Nephron (organoid): ENCODE results near the gene MKX.

Experiments
- H3K27ac Mint-ChIP-seq, 3 experiments: 2 replicates each; pipeline ENCODE4 v1.8.0; 2020; ENCODE audit warnings: mixed read lengths in 3 of 3, mild to moderate bottlenecking in 2 of 3, moderate library complexity in 1 of 3
- H3K27me3 Mint-ChIP-seq: 2 replicates; pipeline ENCODE4 v1.8.0; 2021; ENCODE audit warnings: low read depth, mild to moderate bottlenecking, moderate library complexity, mixed read lengths
- H3K36me3 Mint-ChIP-seq: 2 replicates; pipeline ENCODE4 v1.8.0; 2020; ENCODE audit warnings: low read depth, mixed read lengths
- H3K4me1 Mint-ChIP-seq: 2 replicates; pipeline ENCODE4 v1.8.0; 2020; ENCODE audit warnings: mixed read lengths
- H3K4me3 Mint-ChIP-seq, 3 experiments: 2 replicates each; pipeline ENCODE4 v1.8.0; 2020; ENCODE audit warnings: mild to moderate bottlenecking in 3 of 3, mixed read lengths in 3 of 3, moderate library complexity in 2 of 3
- H3K9me3 Mint-ChIP-seq: 2 replicates; pipeline ENCODE4 v1.8.0; 2020; ENCODE audit warnings: mixed read lengths
- TF ChIP-seq, protein P1 (sequence below), 3 experiments: fragments of 200-600 bp; sonication (generic); IDR thresholded peaks; one replicate each; pipeline ENCODE4 v1.5.0; 2021; ENCODE audit warnings: antibody characterized with exemption in 3 of 3; ENCODE audit not compliant: unreplicated experiment in 3 of 3

Gene MKX

DNA sequence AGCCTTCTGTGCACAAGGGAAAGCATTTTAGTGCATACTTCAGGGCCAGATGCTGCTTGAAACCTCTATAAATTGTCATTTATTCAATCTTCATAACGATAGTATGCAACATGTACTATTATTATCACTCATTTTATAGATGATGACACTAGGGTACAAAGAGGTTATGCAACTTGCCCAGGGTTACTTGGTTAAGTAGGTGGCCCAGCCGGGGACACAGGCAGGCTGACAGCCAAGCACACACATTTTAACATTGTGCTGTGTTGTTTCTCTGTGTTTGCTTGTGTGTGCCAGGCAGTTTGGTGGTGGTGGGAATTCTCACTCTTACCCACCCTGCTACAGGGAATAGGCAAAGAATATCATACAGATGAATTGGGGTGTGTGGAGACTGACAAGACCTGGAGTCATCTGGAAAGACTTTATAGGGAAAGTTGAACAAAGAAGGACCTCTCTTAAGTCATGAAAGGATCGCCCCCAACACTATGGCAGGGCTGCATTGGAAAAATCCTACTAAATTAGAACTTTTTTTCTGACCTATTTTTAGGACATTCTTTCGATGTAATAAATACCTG is 98.9 kb downstream of the MKX start:
- no peaks in the 10 kb centered on the region for H3K27me3 Mint-ChIP-seq
- H3K36me3 Mint-ChIP-seq, result no peaks in the 10 kb centered on the region
- no peak overlapping the region for H3K4me3 Mint-ChIP-seq
- H3K4me1 Mint-ChIP-seq, result peaks cover 9% of the 10 kb centered on the region
- no peak overlapping the region for H3K27ac Mint-ChIP-seq
- TF ChIP-seq, protein P1, sequence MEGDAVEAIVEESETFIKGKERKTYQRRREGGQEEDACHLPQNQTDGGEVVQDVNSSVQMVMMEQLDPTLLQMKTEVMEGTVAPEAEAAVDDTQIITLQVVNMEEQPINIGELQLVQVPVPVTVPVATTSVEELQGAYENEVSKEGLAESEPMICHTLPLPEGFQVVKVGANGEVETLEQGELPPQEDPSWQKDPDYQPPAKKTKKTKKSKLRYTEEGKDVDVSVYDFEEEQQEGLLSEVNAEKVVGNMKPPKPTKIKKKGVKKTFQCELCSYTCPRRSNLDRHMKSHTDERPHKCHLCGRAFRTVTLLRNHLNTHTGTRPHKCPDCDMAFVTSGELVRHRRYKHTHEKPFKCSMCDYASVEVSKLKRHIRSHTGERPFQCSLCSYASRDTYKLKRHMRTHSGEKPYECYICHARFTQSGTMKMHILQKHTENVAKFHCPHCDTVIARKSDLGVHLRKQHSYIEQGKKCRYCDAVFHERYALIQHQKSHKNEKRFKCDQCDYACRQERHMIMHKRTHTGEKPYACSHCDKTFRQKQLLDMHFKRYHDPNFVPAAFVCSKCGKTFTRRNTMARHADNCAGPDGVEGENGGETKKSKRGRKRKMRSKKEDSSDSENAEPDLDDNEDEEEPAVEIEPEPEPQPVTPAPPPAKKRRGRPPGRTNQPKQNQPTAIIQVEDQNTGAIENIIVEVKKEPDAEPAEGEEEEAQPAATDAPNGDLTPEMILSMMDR (IDR thresholded peaks at IDR 0.05; ENCODE audit: unreplicated experiment in 3 of 3), result no peak
- H3K9me3 Mint-ChIP-seq, result no peaks in the 10 kb centered on the region

DNA sequence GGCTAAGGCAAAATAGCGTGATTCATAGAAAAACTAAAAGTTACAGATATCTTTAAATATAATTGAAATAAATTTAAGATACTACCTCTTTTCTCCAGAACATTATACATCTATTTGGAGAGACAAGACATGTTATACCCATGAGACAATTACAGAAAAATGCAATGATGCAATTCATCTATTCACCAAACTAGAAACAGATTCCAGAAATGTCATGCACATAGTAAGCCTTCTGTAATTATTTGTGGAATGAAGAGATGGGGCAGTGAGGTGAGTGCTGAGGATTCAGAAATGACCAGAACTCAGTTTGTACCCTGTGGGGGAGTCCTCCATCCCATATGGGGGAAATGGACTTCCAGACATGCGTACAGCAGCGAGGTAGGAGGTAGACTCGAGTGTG is 99.4 kb downstream of the MKX start:
- TF ChIP-seq, protein P1 (IDR thresholded peaks at IDR 0.05; ENCODE audit: unreplicated experiment in 3 of 3), result no peak
- Mint-ChIP-seq H3K4me1 (peaks cover 9% of the 10 kb centered on the region), H3K27me3 (no peaks in the 10 kb centered on the region), H3K9me3 (no peaks in the 10 kb centered on the region), H3K36me3 (no peaks in the 10 kb centered on the region), H3K27ac (no peak overlapping the region), H3K4me3 (no peak overlapping the region)

DNA sequence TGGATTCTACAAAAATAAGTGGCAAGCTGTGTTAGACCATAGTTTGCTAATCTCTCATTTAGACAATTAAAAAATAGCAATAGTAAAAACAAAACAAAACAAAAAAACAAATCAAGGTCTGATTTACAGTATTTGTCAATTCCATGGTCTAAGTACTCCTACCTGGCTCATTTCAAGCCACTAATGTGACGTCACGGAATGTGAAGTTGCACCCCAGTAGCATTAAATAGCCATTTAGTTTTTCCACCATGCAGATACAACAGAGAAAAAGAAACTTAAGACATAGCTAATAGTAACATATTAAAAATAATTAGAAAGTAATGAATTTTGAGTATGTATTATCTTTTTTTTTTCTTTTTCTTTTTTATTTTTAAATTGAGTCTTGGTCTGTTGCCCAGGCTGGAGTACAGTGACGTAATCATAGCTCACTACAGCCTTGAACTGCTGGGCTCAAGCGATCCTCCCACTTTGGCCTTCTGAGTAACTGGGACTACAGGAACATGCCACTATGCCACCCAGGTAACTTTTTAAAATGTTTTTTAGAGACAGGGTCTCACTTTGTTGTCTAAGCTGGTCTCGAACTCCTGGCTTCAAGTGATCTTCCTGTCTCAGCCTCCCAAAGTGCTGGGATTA is 101.2 kb downstream of the MKX start:
- Mint-ChIP-seq H3K27ac (no peak overlapping the region), H3K36me3 (no peaks in the 10 kb centered on the region), H3K9me3 (no peaks in the 10 kb centered on the region), H3K4me3 (no peak overlapping the region), H3K4me1 (peaks cover 9% of the 10 kb centered on the region), H3K27me3 (no peaks in the 10 kb centered on the region)
- TF ChIP-seq, protein P1 (IDR thresholded peaks at IDR 0.05; ENCODE audit: unreplicated experiment in 3 of 3), result no peak

DNA sequence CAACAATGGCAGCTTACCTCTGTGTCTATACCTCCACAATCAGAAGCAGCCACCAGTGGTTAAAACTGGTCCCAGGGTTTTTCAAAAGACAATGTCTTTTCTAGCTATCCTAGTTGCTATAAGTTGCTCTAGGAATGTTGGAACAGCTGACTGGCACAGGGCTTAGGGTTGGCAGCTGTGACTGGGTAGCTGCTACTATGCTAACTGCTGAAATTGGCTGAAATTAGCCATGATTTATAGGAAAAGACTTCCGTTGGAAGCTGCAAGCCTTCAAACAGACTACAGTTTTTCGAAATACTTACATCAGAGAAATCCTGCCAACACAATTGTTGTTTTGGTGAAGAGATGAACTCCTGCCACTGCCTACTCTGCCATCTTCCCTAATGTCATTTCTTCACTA is 102.3 kb downstream of the MKX start:
- no peak overlapping the region for H3K4me3 Mint-ChIP-seq
- no peaks in the 10 kb centered on the region for H3K27me3 Mint-ChIP-seq
- TF ChIP-seq, protein P1 (IDR thresholded peaks at IDR 0.05; ENCODE audit: unreplicated experiment in 3 of 3), result no peak
- H3K9me3 Mint-ChIP-seq, result no peaks in the 10 kb centered on the region
- H3K4me1 Mint-ChIP-seq, result peaks cover 9% of the 10 kb centered on the region
- H3K36me3 Mint-ChIP-seq, result no peaks in the 10 kb centered on the region
- peak overlapping the region in 1 of 3 experiments; percentile 49 for H3K27ac Mint-ChIP-seq

DNA sequence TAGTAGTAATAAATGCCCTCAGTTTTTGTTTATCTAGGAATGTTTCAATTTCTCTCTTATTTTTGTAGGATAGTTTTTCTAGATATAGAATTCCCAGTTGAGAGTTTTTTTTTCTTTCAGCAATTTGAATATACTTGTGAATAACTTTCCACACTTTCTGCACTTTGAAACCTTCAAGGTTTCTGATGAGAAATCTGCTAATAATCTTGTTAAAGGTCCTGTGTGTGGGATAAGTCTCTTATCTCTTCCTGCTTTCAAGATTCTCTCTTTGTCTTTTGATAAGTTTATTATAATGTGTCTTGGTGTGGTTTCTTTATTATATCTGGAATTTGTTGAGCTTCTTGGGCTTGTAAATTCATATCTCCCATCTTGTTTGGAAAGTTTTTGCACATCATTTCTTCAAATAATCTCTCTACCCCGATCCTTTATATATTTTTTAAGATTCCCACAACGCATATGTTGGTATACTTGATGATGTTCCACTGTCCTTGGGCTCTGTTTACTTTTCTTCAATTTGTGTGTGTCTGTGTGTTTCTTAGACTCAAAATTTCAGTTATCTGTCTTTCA is 103.5 kb downstream of the MKX start:
- no peaks in the 10 kb centered on the region for H3K27me3 Mint-ChIP-seq
- no peak overlapping the region for H3K4me3 Mint-ChIP-seq
- H3K4me1 Mint-ChIP-seq, result peaks cover 17% of the 10 kb centered on the region
- no peak overlapping the region for H3K27ac Mint-ChIP-seq
- H3K9me3 Mint-ChIP-seq, result no peaks in the 10 kb centered on the region
- H3K36me3 Mint-ChIP-seq, result no peaks in the 10 kb centered on the region
- TF ChIP-seq, protein P1 (IDR thresholded peaks at IDR 0.05; ENCODE audit: unreplicated experiment in 3 of 3), result no peak
